HG03108 (cell line): Measurements from ENCODE around the gene DENND11.
"Not testable (repeated sequence)": the region's sequence is repeated elsewhere in the genome, so short reads cannot be mapped to it uniquely, and the experiment has no call there.

Experiments used
- ATAC-seq: cut with Tn5 transposase; IDR thresholded peaks from one replicate; pipeline ENCODE4 v1.9.1; 2021; ENCODE audit warnings: moderate library complexity; ENCODE audit not compliant: unreplicated experiment

The DENND11 gene

GRCh38 chr7:141708351-141708750 lies 6.4 kb upstream of the DENND11 start, which contains the start of gene WEE2:
TSS of gene WEE2 (plus strand) at chr7:141708353. CDS start at chr7:141708759, 406 bp downstream.
- ATAC-seq: no peak

GRCh38 chr7:141706239-141707064 lies 4.5 kb upstream of the DENND11 start:
- no peak for ATAC-seq

DNA sequence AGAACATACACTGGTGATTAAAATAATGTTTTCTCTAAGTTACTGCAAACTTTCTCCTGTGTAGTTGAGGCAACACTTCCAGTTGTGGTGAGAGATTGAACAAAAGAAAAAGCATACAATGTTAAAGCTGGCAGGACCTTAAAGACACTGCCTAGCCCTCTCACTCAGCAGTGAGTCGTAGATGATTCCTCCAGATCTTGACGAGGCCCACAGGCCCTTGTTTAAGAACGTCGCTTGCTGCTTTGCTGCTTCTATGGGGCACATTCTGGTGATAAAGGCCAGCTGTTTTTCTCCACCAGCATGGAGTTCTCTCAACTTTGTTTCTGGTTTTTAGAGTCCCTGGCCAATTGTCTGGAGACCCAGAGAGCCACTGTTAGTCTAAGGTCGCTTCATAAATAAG lies 2.8 kb upstream of the DENND11 start:
- no peak for ATAC-seq

GRCh38 chr7:141704112-141704511 lies 2.1 kb upstream of the DENND11 start:
- ATAC-seq: no peak

DNA sequence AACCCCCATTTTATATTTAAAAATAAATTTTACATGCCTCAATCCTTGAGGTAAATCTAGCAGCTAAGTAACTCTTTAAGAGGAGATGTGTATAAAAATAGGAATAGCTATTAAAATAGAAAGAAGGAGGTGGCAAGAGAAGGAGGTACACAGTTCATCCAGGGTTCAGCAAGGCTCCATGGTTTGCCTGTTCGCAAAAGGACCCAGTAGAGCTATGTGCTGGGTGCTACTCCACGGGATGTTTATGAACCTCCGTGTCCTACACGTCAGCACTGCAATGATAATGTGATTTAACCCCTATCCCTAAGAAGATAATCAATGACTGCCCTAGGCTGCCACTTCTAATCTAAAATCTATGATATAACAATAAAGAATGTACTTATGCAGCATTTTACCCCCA lies 926 bp upstream of the DENND11 start:
- no peak for ATAC-seq

DNA sequence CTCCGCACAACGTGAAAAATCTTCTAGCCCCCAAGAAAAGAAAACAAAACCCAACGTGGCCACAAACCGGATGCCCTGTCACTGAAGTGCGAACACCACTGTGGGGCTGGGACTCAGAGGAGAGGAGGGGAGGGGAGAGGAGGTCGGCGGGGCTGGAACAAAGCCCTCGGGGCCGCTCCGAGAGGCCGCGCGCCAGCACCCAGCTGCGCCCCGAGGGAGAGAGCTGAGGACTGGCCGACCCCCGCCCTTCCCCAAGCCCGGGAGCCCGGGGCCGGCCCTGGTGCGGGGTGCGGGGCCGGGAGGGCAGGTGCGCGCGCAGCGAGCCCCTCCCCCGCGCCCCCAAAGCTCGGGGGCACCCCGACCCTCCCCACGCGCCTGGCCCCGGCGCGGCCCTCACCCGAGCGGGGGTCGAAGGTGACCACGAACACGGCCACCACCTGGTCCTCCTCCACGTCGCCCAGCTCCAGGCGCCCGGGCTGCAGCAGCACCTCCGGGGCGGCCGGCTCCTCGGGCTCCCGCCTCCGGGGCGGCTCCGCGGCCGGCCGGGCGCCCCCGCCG lies 398 bp downstream of the DENND11 start:
- ATAC-seq: peak; percentile 75

GRCh38 chr7:141700848-141701371 lies 1.1 kb downstream of the DENND11 start:
- ATAC-seq: no peak

DNA sequence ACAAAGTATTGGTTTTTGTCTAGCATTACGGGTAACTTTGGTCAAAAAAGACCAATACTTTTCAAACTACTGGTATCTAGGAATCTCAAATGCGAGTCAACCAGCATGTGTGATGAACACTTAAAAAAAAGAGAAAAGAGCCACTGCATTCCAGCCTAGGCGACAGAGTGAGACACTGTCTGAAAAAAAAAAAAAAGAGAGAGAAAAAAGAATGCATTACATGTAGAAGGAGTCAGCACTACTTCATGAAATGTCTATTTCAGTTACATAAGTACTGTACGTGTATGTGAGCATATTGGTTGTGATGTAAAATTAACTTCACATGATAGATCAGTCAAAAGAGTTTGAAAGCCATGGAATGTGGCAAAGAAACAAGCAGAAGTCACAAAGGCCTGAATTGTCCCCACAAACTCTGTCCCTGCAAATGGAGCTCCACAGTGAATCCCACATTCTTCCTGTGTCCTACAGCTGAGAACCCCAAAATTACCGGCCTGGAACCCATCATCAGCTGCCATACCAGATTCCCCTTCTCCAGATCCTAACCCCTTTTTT lies 1.6 kb downstream of the DENND11 start:
- ATAC-seq: no peak

GRCh38 chr7:141699860-141700259 lies 2.1 kb downstream of the DENND11 start:
- no peak for ATAC-seq

DNA sequence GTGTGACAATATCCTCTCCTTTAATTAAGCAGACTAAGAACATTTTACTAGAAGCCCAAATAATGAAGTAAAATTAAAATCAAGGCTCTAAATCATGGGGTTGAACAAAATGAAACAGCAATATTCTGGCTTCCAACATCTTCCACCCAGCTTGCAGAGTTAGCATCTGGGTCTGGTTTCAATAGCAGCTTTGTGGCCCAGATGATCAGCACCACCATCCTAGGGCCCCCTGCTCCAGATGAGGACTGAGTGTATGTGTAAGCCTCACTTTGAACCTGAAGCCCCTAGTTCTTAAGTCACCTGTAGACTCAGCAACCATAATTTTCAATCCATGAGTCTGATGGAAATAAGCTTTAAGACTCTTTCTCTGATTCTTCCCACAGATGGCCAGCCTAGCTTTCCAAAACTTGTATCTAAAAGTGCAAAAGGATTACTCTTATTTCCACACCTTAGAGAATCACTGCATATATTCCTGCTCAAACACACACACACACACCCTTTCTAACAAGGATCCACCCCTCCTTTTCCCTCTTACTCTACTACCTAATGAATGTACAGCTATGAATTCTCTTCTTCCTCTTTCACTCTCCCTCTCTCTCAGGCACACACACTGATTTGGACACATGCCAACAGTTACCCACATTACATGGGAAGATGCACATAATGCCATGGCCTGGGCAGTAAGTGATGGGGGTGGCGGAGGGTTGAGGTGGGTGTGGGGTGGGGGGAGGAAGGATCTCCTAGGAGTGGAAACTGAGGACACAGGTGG lies 3.5 kb downstream of the DENND11 start:
- ATAC-seq: no peak

DNA sequence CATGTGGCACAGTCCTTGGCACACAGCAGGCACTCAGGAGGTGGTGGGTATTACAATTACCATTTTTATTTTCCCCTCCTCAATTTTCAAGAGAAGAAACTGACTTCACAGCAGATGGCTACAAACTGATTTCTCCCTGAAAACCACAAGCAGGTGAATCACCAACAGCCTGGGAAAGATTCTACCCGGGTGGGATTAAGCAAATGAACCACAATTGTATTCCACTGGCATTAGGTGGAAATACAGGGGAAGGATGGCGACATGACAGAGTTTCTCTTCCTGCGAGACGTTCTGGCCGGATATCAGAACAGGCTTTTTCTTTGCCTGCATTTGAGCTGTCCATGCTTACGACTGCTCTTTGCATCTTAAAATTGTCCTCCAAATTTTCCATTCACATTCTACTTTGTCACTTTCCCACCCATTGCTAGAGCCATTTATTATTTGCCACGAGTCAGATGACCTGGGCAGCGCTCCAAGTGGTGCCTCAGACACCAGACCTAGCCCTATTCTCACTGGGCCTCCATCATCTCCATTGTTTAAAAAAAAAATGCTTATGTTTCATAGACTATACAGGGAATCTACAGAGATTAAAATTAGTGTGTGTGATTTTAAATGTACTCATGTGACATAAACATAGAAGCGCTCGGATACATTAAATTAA lies 4.6 kb downstream of the DENND11 start:
- ATAC-seq: no peak

DNA sequence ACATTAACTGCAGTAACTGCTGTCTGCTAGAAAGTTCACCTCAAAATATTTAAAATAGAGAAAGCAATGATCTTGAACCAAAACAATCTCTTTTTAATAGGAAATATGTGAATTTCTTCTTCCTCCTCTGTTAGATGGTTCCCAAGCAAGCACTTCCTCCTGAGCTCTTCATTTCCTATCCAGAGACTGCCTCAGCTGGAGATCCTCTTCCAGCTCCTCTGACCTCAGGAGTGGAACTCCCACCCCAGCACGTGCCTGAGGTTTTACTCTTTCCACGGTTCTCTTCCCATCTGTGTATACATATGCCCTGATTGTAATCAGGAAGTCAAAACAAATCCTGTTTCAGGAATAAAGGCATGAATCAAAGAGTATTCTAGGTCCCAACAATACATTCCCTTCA lies 5.6 kb downstream of the DENND11 start:
- no peak for ATAC-seq

DNA sequence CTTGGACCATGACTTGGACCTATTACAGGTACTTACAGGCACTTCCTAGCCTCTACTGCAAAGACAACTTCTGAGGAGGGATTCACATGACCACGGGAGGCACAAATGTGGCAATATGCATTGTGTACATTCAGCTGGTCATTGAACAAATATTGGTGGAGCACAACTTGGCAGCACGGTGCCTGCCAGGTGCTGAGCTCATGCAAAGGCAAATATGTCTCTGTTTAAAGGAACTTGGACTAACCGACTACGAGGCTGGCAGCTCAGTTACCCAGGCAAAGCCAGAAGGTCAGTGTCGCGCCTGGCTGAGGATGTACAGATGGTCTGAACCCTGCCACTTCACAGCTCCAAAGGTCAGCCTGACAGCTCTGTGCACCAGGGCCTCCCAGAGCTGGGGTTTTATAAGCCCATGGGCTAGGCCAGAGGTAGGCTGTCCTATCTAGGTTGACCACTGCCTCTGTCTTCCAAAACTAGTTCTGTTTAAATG lies 6.1 kb downstream of the DENND11 start:
- no peak for ATAC-seq

DNA sequence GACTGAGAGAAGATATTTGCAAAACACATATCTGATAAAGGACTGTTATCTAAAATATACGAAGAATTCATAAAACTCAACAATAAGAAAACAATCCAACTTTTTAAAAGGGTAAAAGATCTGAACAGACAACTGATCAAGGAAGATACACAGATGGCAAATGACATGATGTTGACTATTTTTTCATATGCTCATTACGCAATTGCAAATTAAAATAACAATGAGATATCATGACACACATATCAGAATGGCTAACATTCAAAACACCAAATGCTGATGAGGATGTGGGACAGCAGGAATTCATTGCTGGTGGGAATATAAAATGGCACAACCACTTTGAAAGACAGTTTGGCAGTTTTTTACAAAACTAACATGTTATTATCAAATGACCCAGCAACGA lies 8.9 kb downstream of the DENND11 start:
- ATAC-seq: no peak

DNA sequence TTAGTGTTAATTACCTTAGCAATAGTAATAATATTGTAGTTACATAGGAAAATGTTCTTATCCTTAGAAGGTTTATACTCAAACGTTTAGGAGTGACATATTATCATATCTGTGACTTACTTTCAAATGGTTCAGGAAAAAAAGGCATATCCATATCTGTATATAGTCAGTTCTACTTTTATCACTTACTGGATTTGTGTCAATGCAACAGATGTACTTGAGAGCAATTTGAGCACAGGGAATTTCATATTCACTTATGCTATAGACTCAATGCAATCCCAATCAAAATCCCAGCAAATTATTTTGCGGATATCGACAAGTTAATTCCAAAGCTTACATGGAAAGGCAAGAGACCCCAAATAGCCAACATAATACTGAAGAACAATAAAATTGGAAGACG lies 10.0 kb downstream of the DENND11 start:
- ATAC-seq: no peak

DNA sequence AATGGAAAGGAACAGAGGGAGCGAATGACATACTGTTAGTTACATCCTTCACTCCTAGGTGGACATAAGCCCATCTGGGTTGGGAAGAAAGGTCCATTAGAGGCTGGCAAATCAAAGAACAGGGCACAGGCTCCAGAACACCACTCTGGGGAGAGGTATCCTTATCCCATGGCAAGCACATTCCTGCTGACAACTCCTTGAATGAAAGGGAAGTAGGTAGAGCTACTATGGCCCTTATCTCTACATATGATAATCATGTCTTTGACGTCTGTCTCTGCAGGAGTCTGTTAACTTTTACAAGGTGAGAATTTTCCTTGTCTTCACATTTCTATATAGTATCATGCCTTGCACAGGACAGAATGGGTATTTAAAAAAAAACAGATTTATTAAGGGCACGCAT lies 10.4 kb downstream of the DENND11 start:
- no peak for ATAC-seq

- ATAC-seq: not testable (repeated sequence)
These were observed 12.7 kb downstream of the DENND11 start for GRCh38 chr7:141689072-141689825.

DNA sequence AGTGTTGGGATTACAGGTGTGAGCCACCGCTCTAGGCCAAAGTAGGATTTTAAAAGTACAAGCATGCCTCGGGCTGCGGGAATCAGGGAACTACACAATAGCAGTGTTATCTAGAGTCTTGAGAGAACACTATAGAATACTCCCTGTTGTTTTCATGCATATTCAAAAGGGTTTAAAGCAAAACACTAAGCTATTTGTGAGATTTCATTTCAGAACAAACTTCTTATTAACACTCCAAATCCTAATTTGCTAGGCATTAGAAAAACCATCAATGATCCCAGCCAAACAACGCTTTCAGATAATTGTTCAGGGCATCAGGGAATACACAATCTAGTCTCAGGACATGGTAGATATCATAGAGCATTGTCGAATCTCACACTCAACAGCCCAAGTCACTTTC lies 13.9 kb downstream of the DENND11 start:
- ATAC-seq: no peak

DNA sequence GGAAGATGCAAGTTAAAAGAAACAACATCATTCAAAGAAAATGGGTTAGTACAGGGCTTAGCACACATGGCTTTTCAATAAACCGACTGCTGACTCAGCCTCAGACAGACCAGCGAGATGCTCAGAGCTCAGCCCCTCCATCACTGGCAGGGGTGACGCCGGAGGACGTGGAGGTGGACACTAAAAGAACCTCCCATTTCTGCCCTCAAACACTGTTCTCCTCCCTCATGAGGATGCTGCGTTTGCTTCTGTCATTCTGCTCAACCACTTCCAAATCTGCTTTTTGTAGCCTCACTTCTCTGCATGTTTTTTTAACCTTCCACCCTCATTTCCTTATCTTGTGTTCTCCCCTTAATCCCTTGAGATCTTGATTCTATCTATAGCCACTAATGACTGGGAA lies 15.3 kb downstream of the DENND11 start:
- no peak for ATAC-seq

- no peak for ATAC-seq
These were observed 15.9 kb downstream of the DENND11 start for GRCh38 chr7:141686074-141686473.
